Nephron (organoid): ENCODE data around the gene SULT2B1.

ENCODE experiments used
- H3K27ac Mint-ChIP-seq, 3 experiments: 2 replicates each; pipeline ENCODE4 v1.8.0; 2020; ENCODE audit warnings: mixed read lengths in 3 of 3, mild to moderate bottlenecking in 2 of 3, moderate library complexity in 1 of 3
- H3K27me3 Mint-ChIP-seq: 2 replicates; pipeline ENCODE4 v1.8.0; 2021; ENCODE audit warnings: low read depth, mild to moderate bottlenecking, moderate library complexity, mixed read lengths
- H3K36me3 Mint-ChIP-seq: 2 replicates; pipeline ENCODE4 v1.8.0; 2020; ENCODE audit warnings: low read depth, mixed read lengths
- H3K4me1 Mint-ChIP-seq: 2 replicates; pipeline ENCODE4 v1.8.0; 2020; ENCODE audit warnings: mixed read lengths
- H3K4me3 Mint-ChIP-seq, 3 experiments: 2 replicates each; pipeline ENCODE4 v1.8.0; 2020; ENCODE audit warnings: mild to moderate bottlenecking in 3 of 3, mixed read lengths in 3 of 3, moderate library complexity in 2 of 3
- H3K9me3 Mint-ChIP-seq: 2 replicates; pipeline ENCODE4 v1.8.0; 2020; ENCODE audit warnings: mixed read lengths
- CTCF ChIP-seq, 3 experiments: fragments of 200-600 bp; sonication (generic); IDR thresholded peaks; one replicate each; pipeline ENCODE4 v1.5.0; 2021; ENCODE audit warnings: antibody characterized with exemption in 3 of 3; ENCODE audit not compliant: unreplicated experiment in 3 of 3

The SULT2B1 gene

GRCh38 chr19:48524221-48524620 is 27.8 kb upstream of the SULT2B1 start:
- H3K9me3 Mint-ChIP-seq = peaks cover 34% of the 10 kb centered on the region
- peaks cover 9% of the 10 kb centered on the region for H3K27me3 Mint-ChIP-seq
- H3K4me1 Mint-ChIP-seq = no peaks in the 10 kb centered on the region
- H3K36me3 Mint-ChIP-seq = no peaks in the 10 kb centered on the region
- no peak overlapping the region for H3K27ac Mint-ChIP-seq
- no peak for TF ChIP-seq CTCF (IDR thresholded peaks at IDR 0.05; ENCODE audit: unreplicated experiment in 3 of 3)
- H3K4me3 Mint-ChIP-seq = no peak overlapping the region

DNA sequence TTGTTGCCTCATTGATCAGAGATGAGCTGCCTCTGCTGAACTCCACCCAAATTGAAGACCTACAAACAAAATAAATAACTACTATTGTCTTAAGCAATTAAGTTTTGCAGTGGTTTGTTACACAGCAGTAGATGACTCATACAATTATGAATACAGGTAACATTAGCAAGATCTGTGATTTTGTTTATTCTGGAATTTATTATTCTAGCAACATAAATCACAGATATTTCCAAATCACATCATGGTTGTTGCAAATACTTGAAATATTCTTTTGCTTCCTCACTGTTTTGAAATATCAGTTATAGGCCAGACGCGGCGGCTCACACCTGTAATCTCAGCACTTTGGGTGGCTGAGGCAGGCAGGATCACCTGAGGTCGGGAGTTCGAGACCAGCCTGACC is 27.2 kb upstream of the SULT2B1 start:
- H3K4me1 Mint-ChIP-seq = no peaks in the 10 kb centered on the region
- H3K4me3 Mint-ChIP-seq = no peak overlapping the region
- TF ChIP-seq CTCF (IDR thresholded peaks at IDR 0.05; ENCODE audit: unreplicated experiment in 3 of 3) = no peak
- peaks cover 37% of the 10 kb centered on the region for H3K9me3 Mint-ChIP-seq
- H3K27me3 Mint-ChIP-seq = peaks cover 9% of the 10 kb centered on the region
- no peaks in the 10 kb centered on the region for H3K36me3 Mint-ChIP-seq
- H3K27ac Mint-ChIP-seq = no peak overlapping the region

DNA sequence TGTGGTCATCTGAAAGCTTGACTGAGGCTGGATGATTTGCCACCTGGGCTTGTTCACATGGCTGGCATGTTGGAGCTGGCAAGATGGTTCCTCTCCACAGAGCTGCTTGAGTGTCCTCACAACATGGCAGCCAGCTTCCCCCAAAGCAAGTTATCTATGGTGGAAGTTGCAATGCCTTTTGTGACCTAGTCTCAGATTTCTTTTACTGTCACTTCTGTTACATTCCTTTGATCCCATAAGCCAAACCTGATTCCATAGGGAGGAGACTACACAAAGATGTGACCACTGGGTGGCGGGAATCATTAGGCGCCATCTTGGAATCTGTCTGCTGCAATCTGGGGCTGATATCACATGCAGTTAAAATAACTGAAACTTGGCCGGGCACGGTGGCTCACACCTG is 22.8 kb upstream of the SULT2B1 start:
- no peak for TF ChIP-seq CTCF (IDR thresholded peaks at IDR 0.05; ENCODE audit: unreplicated experiment in 3 of 3)
- Mint-ChIP-seq H3K4me3 (no peak overlapping the region), H3K36me3 (no peaks in the 10 kb centered on the region), H3K27ac (no peak overlapping the region), H3K9me3 (peaks cover 31% of the 10 kb centered on the region), H3K27me3 (peaks cover 4% of the 10 kb centered on the region), H3K4me1 (no peaks in the 10 kb centered on the region)

DNA sequence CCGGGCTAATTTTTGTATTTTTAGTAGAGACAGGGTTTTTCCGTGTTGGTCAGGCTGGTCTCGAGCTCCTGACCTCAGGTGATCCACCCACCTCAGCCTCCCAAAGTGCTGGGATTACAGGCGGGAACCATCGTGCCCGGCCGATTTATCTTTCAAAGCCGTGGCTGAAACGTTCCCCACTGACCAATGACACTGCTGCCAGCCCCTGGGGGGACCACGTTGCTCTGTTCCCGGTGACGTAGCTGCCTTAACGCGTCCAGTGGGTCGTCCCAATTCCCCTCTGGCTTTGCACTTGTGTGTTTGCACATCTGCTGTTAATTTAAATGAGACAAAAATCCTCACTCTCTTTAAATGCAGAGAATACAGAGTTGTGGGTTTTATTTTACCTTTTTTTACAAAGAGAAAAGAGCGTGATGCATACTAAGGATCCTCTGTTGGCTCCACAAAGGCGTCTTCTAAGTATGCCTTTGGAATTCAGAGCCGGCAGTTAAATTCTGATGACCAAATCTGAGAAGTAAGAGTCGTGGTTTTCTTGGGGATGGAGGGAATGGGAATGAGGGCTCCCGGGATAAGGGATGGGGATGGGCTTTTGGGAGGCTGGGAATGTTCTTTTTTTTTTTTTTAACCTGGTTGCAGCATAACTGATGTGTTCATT is 21.8 kb upstream of the SULT2B1 start:
- no peak overlapping the region for H3K27ac Mint-ChIP-seq

GRCh38 chr19:48530770-48531169 is 21.2 kb upstream of the SULT2B1 start:
- H3K27ac Mint-ChIP-seq = no peak overlapping the region
- TF ChIP-seq CTCF (IDR thresholded peaks at IDR 0.05; ENCODE audit: unreplicated experiment in 3 of 3) = no peak
- H3K36me3 Mint-ChIP-seq = no peaks in the 10 kb centered on the region
- no peak overlapping the region for H3K4me3 Mint-ChIP-seq
- peaks cover 4% of the 10 kb centered on the region for H3K27me3 Mint-ChIP-seq
- H3K9me3 Mint-ChIP-seq = peaks cover 25% of the 10 kb centered on the region
- H3K4me1 Mint-ChIP-seq = no peaks in the 10 kb centered on the region

More for the DNA sequence above, 21.8 kb upstream of the SULT2B1 start:
- Mint-ChIP-seq H3K4me1 (no peaks in the 10 kb centered on the region), H3K27me3 (peaks cover 4% of the 10 kb centered on the region), H3K4me3 (no peak overlapping the region), H3K36me3 (no peaks in the 10 kb centered on the region), H3K9me3 (peaks cover 25% of the 10 kb centered on the region)
- TF ChIP-seq CTCF (IDR thresholded peaks at IDR 0.05; ENCODE audit: unreplicated experiment in 3 of 3) = no peak

- peaks cover 6% of the 10 kb centered on the region for H3K9me3 Mint-ChIP-seq
- peaks cover 4% of the 10 kb centered on the region for H3K27me3 Mint-ChIP-seq
- H3K4me3 Mint-ChIP-seq = no peak overlapping the region
- no peaks in the 10 kb centered on the region for H3K36me3 Mint-ChIP-seq
- no peaks in the 10 kb centered on the region for H3K4me1 Mint-ChIP-seq
- no peak overlapping the region for H3K27ac Mint-ChIP-seq
- TF ChIP-seq CTCF (IDR thresholded peaks at IDR 0.05; ENCODE audit: unreplicated experiment in 3 of 3) = no peak
Measured at GRCh38 chr19:48533770-48534169, 18.2 kb upstream of the SULT2B1 start.
